ENCODE measurements around the gene SH3GL1.
"Not testable (repeated sequence)": the region's sequence is repeated elsewhere in the genome, so short reads cannot be mapped to it uniquely, and the experiment has no call there.

The SH3GL1 gene

GRCh38 chr19:4338441-4339355, 61.6 kb downstream of the SH3GL1 start, which contains the start of gene STAP2:
TSS of gene STAP2 (minus strand) at chr19:4338827. CDS start at chr19:4338753, 74 bp downstream.
- DNase-seq, result no peak

- no peak for DNase-seq
These were observed 62.4 kb downstream of the SH3GL1 start for GRCh38 chr19:4337906-4338440.

- no peak for DNase-seq
These were observed 65.3 kb downstream of the SH3GL1 start for GRCh38 chr19:4334929-4335570.

GRCh38 chr19:4329858-4330257, 70.5 kb downstream of the SH3GL1 start:
- DNase-seq, result no peak

GRCh38 chr19:4328991-4329681, 71.2 kb downstream of the SH3GL1 start:
- DNase-seq, result not testable (repeated sequence)

- peak; percentile 85 to 88 for DNase-seq
These were observed 71.9 kb downstream of the SH3GL1 start for GRCh38 chr19:4328243-4328990.

GRCh38 chr19:4327877-4328242, 72.5 kb downstream of the SH3GL1 start:
- no peak for DNase-seq

GRCh38 chr19:4327252-4327876, 73.0 kb downstream of the SH3GL1 start:
- DNase-seq, result no peak

- DNase-seq, result no peak
These were observed 73.5 kb downstream of the SH3GL1 start for GRCh38 chr19:4326837-4327251.

- no peak for DNase-seq
These were observed 74.0 kb downstream of the SH3GL1 start for GRCh38 chr19:4326215-4326836.

GRCh38 chr19:4324228-4324627, 76.1 kb downstream of the SH3GL1 start:
- no peak for DNase-seq

GRCh38 chr19:4323692-4324091, 76.7 kb downstream of the SH3GL1 start:
- no peak for DNase-seq

- no peak for DNase-seq
These were observed 77.2 kb downstream of the SH3GL1 start for GRCh38 chr19:4322942-4323665.

GRCh38 chr19:4320419-4320818, 79.9 kb downstream of the SH3GL1 start:
- DNase-seq, result no peak

GRCh38 chr19:4319067-4319718, 81.2 kb downstream of the SH3GL1 start:
- DNase-seq, result peak in 1 of 2 experiments; percentile 8

GRCh38 chr19:4318460-4318859, 81.9 kb downstream of the SH3GL1 start:
- no peak for DNase-seq

GRCh38 chr19:4316956-4317355, 83.4 kb downstream of the SH3GL1 start:
- no peak for DNase-seq

- no peak for DNase-seq
These were observed 86.4 kb downstream of the SH3GL1 start for GRCh38 chr19:4313847-4314490.

Measured in AML-193 (cell line).